ENCODE results near the gene ADAM30. TPM values are rescaled to one million over a fixed set of nuclear protein-coding genes. Genes with fewer than 3 reads are reported as not detected.
"Not testable (repeated sequence)": the region's sequence is repeated elsewhere in the genome, so short reads cannot be mapped to it uniquely, and the experiment has no call there.

Gene ADAM30
- total RNA-seq, 1 donor from 2014 or later, result not detected

DNA sequence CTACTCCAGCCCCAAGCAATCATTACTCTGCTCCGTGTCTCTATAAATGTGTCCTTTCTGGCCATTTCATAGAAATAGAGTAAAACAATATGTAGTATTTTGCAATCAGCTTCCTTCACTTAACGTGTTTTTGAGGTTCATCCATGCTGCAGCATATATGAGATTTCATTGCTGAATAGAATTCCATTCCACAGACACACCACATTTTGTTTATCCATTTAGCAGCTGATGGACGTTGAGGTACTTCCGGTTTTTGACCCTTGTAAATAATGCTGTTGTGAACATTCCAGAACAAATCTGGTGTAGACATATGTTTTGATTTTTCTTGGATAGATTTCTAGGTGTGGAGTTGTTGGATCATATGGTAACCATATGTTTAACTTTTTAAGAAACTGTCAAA, 30.7 kb downstream of the ADAM30 start:
- H3K36me3 Mint-ChIP-seq (ENCODE audit: unreplicated experiment), result no peaks in the 10 kb centered on the region
- no peaks in the 10 kb centered on the region for H3K9me3 Mint-ChIP-seq (ENCODE audit: unreplicated experiment)
- H3K27me3 Mint-ChIP-seq (ENCODE audit: unreplicated experiment), result no peaks in the 10 kb centered on the region
- DNase-seq, result no peak
- no peak overlapping the region for H3K27ac Mint-ChIP-seq (ENCODE audit: unreplicated experiment)
- H3K4me1 Mint-ChIP-seq (ENCODE audit: low read depth, unreplicated experiment), result peaks cover 9% of the 10 kb centered on the region
- H3K4me3 Mint-ChIP-seq (ENCODE audit: unreplicated experiment), result no peak overlapping the region
- TF ChIP-seq, protein P1, sequence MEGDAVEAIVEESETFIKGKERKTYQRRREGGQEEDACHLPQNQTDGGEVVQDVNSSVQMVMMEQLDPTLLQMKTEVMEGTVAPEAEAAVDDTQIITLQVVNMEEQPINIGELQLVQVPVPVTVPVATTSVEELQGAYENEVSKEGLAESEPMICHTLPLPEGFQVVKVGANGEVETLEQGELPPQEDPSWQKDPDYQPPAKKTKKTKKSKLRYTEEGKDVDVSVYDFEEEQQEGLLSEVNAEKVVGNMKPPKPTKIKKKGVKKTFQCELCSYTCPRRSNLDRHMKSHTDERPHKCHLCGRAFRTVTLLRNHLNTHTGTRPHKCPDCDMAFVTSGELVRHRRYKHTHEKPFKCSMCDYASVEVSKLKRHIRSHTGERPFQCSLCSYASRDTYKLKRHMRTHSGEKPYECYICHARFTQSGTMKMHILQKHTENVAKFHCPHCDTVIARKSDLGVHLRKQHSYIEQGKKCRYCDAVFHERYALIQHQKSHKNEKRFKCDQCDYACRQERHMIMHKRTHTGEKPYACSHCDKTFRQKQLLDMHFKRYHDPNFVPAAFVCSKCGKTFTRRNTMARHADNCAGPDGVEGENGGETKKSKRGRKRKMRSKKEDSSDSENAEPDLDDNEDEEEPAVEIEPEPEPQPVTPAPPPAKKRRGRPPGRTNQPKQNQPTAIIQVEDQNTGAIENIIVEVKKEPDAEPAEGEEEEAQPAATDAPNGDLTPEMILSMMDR (IDR thresholded peaks at IDR 0.05; ENCODE audit: partially characterized antibody, unreplicated experiment), result no peak

DNA sequence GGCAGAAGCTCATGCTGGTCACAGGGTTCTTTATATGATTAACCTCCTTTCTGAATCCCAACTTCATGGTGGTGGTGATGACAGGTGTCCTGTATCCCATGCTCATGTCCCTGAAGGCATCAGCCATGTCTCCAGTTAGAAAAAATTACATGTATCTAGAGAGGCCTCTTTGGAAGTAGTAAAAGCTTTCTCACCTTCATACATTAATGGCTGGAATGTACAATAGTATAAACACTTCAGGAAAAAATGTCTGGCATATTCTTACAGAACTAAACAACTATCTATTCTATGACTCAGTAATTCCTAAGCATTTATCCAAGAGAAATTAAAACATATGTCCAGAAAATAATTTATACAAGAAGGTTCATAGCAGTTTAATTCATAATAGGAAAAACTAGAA, 34.0 kb downstream of the ADAM30 start:
- TF ChIP-seq, protein P1 (IDR thresholded peaks at IDR 0.05; ENCODE audit: partially characterized antibody, unreplicated experiment), result no peak
- Mint-ChIP-seq H3K36me3 (ENCODE audit: unreplicated experiment) (no peaks in the 10 kb centered on the region), H3K9me3 (ENCODE audit: unreplicated experiment) (no peaks in the 10 kb centered on the region), H3K27ac (ENCODE audit: unreplicated experiment) (no peak overlapping the region), H3K27me3 (ENCODE audit: unreplicated experiment) (no peaks in the 10 kb centered on the region), H3K4me3 (ENCODE audit: unreplicated experiment) (no peak overlapping the region), H3K4me1 (ENCODE audit: low read depth, unreplicated experiment) (peaks cover 6% of the 10 kb centered on the region)
- no peak for DNase-seq

DNA sequence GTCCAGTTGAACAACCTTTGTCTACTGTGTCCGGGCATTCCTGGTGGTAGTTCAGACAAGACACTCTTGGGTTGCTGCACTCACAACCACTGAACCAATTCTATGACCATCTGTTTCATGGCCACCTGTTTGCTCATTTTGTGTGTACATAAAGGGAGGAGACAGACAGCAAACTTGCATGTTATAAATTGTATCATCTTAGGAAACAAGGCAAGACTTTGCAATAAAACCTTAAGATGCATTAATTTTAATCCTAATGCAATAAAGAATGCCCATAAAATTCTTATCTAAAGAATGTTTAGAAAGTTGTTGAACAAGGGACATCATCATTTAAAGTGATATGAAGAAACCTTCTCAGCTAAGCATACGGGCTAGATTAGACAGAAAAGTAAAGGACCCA, 34.8 kb downstream of the ADAM30 start:
- DNase-seq, result no peak
- TF ChIP-seq, protein P1 (IDR thresholded peaks at IDR 0.05; ENCODE audit: partially characterized antibody, unreplicated experiment), result no peak
- no peaks in the 10 kb centered on the region for H3K36me3 Mint-ChIP-seq (ENCODE audit: unreplicated experiment)
- no peak overlapping the region for H3K4me3 Mint-ChIP-seq (ENCODE audit: unreplicated experiment)
- no peaks in the 10 kb centered on the region for H3K27me3 Mint-ChIP-seq (ENCODE audit: unreplicated experiment)
- no peak overlapping the region for H3K27ac Mint-ChIP-seq (ENCODE audit: unreplicated experiment)
- no peaks in the 10 kb centered on the region for H3K9me3 Mint-ChIP-seq (ENCODE audit: unreplicated experiment)
- peaks cover 6% of the 10 kb centered on the region for H3K4me1 Mint-ChIP-seq (ENCODE audit: low read depth, unreplicated experiment)

DNA sequence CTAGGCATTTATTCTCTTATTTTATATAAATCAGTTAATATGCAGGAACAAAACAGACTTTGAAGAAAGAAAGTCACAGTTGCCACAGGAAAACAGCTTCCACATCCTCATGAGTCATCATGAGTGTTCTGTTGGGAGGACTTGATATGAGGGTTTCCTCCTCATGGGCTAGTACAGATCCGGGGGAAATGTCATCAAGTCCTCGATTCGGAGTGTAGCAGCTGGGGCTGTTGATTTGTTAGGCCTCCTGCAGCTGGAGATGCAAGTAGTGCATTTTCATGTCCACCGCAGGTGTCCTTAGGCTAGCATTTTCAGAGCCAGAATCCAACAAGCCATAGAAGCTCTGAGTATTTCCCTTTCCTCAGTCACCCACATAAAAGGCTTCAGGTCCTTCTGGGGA, 36.7 kb downstream of the ADAM30 start:
- Mint-ChIP-seq H3K27ac (ENCODE audit: unreplicated experiment) (no peak overlapping the region), H3K36me3 (ENCODE audit: unreplicated experiment) (no peaks in the 10 kb centered on the region), H3K9me3 (ENCODE audit: unreplicated experiment) (no peaks in the 10 kb centered on the region), H3K4me3 (ENCODE audit: unreplicated experiment) (no peak overlapping the region), H3K27me3 (ENCODE audit: unreplicated experiment) (no peaks in the 10 kb centered on the region), H3K4me1 (ENCODE audit: low read depth, unreplicated experiment) (peaks cover 6% of the 10 kb centered on the region)
- DNase-seq, result no peak
- TF ChIP-seq, protein P1 (IDR thresholded peaks at IDR 0.05; ENCODE audit: partially characterized antibody, unreplicated experiment), result no peak

DNA sequence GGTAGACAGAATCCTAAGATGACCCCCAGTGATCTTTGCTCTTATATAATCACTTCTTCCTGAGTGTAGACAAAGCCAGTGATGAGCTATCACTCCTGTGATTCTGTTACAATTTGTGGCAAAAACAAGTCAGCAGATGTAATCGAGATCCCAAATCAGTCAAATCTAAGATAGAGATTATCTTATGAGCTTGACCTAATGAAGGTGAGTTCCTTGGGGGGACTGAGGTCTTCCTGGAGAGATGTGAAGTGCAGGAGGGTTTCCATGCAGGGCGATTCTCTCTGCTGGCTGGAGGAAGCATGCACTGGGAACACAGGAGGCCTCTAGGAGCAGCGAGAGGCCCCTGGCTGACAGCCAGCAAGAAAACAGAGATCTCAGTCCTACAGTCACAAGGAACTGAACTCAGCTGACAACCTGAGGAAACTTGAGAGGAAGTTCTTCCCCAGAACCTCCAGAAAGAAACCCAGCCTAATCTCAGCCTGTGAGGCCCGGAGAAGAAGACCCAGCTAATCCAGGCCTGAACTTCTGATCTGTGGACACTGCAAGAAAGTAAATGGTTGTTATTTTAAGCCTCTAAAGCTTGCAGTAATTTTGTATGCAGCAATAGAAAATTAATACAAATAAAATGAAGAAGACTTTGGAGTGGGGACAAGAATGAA, 37.6 kb downstream of the ADAM30 start:
- H3K4me3 Mint-ChIP-seq (ENCODE audit: unreplicated experiment); H3K4me1 Mint-ChIP-seq (ENCODE audit: low read depth, unreplicated experiment); H3K27me3 Mint-ChIP-seq (ENCODE audit: unreplicated experiment); DNase-seq; H3K36me3 Mint-ChIP-seq (ENCODE audit: unreplicated experiment); H3K9me3 Mint-ChIP-seq (ENCODE audit: unreplicated experiment); H3K27ac Mint-ChIP-seq (ENCODE audit: unreplicated experiment): not testable (repeated sequence)

All from glutamatergic neuron (in vitro differentiated cells).